ENCODE results near the gene NAA30.

NAA30 gene

DNA sequence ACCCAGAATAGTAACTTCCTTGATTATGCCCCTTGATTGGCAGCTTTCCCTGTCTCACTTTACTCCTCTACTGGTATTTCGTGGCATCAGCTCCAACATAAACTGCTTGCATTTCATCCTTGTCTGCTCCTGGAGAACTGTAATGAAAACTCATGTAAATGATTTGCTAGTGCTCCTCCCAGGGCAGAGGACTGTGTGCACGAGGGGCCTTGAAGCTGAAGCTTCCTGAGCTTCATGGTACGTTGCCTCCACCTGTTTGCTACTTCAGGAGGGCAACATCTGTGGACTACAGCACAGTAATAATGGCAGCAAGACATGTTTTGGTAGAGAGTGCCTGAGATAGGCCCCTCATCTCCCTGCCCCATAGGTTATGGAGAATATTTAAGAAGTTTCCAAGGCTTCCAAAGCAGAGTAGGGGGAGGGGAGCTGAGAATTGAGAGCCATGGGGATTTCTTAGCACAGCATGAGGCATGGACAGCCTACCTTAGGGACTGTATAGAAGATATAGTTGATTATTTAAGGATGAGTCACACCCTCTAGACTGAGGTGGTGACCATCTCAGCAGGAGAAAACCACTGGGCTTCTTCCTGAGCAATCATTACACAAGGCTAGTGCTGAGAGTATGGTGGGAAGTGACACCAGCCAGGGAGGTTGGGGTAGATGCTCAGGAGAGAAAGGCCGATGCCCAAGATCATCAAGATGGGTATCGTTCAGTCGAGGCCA, 73.8 kb downstream of the NAA30 start:
- Histone ChIP-seq H3K36me3 (ENCODE audit: control insufficient read depth in 2 of 2, insufficient read depth in 1 of 2, low read length in 2 of 2) (no peaks in the 10 kb centered on the region), H3K4me3 (ENCODE audit: low read depth, low read length) (no peak overlapping the region), H3K9me3 (ENCODE audit: control insufficient read depth, insufficient read depth, low read depth, low read length) (no peaks in the 10 kb centered on the region), H3K4me1 (ENCODE audit: control insufficient read depth, insufficient read depth, low read length) (no peaks in the 10 kb centered on the region), H3K27ac (ENCODE audit: extremely low read depth, low read depth, low read length) (no peak overlapping the region)
- POLR2A ChIA-PET = no interaction called here
- TF ChIP-seq ZNF302 (tag by site-specific recombination; IDR thresholded peaks at IDR 0.05; ENCODE audit: low read depth) = no peak
- TF ChIP-seq YY1 (tag by site-specific recombination; IDR thresholded peaks at IDR 0.05) = no peak
- no peak for TF ChIP-seq ZNF639 (tag by site-specific recombination; IDR thresholded peaks at IDR 0.05)
- TF ChIP-seq ZNF654 (tag by site-specific recombination; IDR thresholded peaks at IDR 0.05; ENCODE audit: low read depth) = no peak
- TF ChIP-seq ZNF837 (tag by site-specific recombination; IDR thresholded peaks at IDR 0.05) = no peak
- TF ChIP-seq ZIC2 (tag by site-specific recombination; IDR thresholded peaks at IDR 0.05) = 0 out of 2 replicates have a peak, but pooled peaks have one; percentile 10
- CTCF ChIA-PET = no interaction called here
